B cell (primary cell): ENCODE measurements around the gene PLXNB2. TPM values are rescaled to one million over a fixed set of nuclear protein-coding genes. Genes with fewer than 3 reads are reported as not detected.

ENCODE experiments used
- ATAC-seq: fragments of 200-7000 bp; cut with Tn5 transposase; one replicate; pipeline ENCODE4 v1.10.0; 2021; ENCODE audit warnings: low read depth, mild to moderate bottlenecking, moderate number of reproducible peaks, moderate library complexity
- CTCF ChIA-PET: fragments of 350-600 bp; sonication (Branson Sonifier 250); formaldehyde crosslinking; loops from one replicate; lab custom pipeline; 2021; ENCODE audit warnings: antibody characterized with exemption, inconsistent platforms; lab: Charles Lee
- POLR2A ChIA-PET: fragments of 350-600 bp; sonication (Branson Sonifier 250); formaldehyde crosslinking; loops from one replicate; lab custom pipeline; 2021; ENCODE audit warnings: antibody characterized with exemption; lab: Charles Lee
- DNase-seq: peaks from one replicate; pipeline ENCODE4 v3.0.0; 2013
- H2AFZ ChIP-seq: 2 replicates; pipeline ENCODE4 v1.6.1; 2012; ENCODE audit warnings: mild to moderate bottlenecking, low read depth, low read length; ENCODE audit not compliant: insufficient read depth, poor library complexity, severe bottlenecking
- H3K27ac ChIP-seq, 2 donors: 1 replicate in 1 of 2; 2 replicates in 1 of 2; pipeline ENCODE4 v1.5.1; 2012 to 2013; ENCODE audit warnings: low read length in 2 of 2, mild to moderate bottlenecking in 2 of 2, moderate library complexity in 1 of 2
- H3K27me3 ChIP-seq, 4 experiments: fragments of 200-600 bp in 1 of 4; sonication (generic) in 1 of 4; replicated peaks in 1 of 4; 1 replicate in 2 of 4; 2 replicates in 2 of 4; pipeline versions ENCODE4 v1.6.1 to v1.7.0; 2013 to 2016; ENCODE audit warnings: low read length in 3 of 4, mild to moderate bottlenecking in 2 of 4, mixed read lengths in 1 of 4, moderate library complexity in 1 of 4; ENCODE audit not compliant: insufficient read depth in 4 of 4, control insufficient read depth in 3 of 4; ENCODE audit errors: control extremely low read depth in 1 of 4
- H3K36me3 ChIP-seq, 2 experiments: replicated peaks in 1 of 2; 1 replicate in 1 of 2; 2 replicates in 1 of 2; pipeline versions ENCODE4 v1.6.1 to v1.7.1; 2013; ENCODE audit warnings: low read length in 1 of 2; ENCODE audit not compliant: insufficient read depth in 2 of 2, control insufficient read depth in 1 of 2; ENCODE audit errors: control extremely low read depth in 1 of 2, extremely low read depth in 1 of 2
- H3K4me1 ChIP-seq, 2 donors: fragments of 200-600 bp in 1 of 2; sonication (generic) in 1 of 2; 1 replicate in 1 of 2; 2 replicates in 1 of 2; pipeline versions ENCODE4 v1.5.1 to v1.6.1; 2013 to 2017; ENCODE audit warnings: low read length in 2 of 2; ENCODE audit not compliant: control insufficient read depth in 2 of 2, insufficient read depth in 2 of 2
- H3K4me2 ChIP-seq: replicated peaks from 2 replicates; pipeline ENCODE3; 2012; ENCODE audit warnings: mild to moderate bottlenecking, low read depth, low read length; ENCODE audit not compliant: poor library complexity, severe bottlenecking
- H3K4me3 ChIP-seq, 5 experiments: fragments of 200-600 bp in 1 of 5; sonication (generic) in 1 of 5; 1 replicate in 3 of 5; 2 replicates in 2 of 5; pipeline versions ENCODE4 v1.5.1 to v1.7.0; 2011 to 2016; ENCODE audit warnings: low read length in 4 of 5, mild to moderate bottlenecking in 4 of 5, low read depth in 2 of 5, control low read depth in 1 of 5, moderate library complexity in 1 of 5; ENCODE audit not compliant: insufficient read depth in 1 of 5; ENCODE audit errors: control extremely low read depth in 1 of 5, extremely low read depth in 1 of 5
- H3K79me2 ChIP-seq: fragments of 200-600 bp; sonication (generic); one replicate; pipeline ENCODE4 v1.6.0; 2016; ENCODE audit warnings: low read length; ENCODE audit not compliant: control insufficient read depth, insufficient read depth
- H3K9ac ChIP-seq: fragments of 200-600 bp; sonication (generic); 2 replicates; pipeline ENCODE4 v1.6.1; 2017; ENCODE audit warnings: mild to moderate bottlenecking, low read length, moderate library complexity
- H3K9me3 ChIP-seq, 3 donors: one replicate each; pipeline versions ENCODE4 v1.6.1 to v1.7.1; 2013; ENCODE audit warnings: low read length in 2 of 3; ENCODE audit not compliant: control insufficient read depth in 2 of 3, insufficient read depth in 1 of 3; ENCODE audit errors: control extremely low read depth in 1 of 3
- H4K20me1 ChIP-seq: 2 replicates; pipeline ENCODE4 v1.6.0; 2012; ENCODE audit warnings: mild to moderate bottlenecking, low read length; ENCODE audit not compliant: insufficient read depth, control insufficient read depth, poor library complexity, severe bottlenecking
- H3K27ac Mint-ChIP-seq: one replicate; pipeline ENCODE4 v1.8.0; 2021; ENCODE audit warnings: mixed read lengths
- H3K27me3 Mint-ChIP-seq: one replicate; pipeline ENCODE4 v1.8.0; 2021; ENCODE audit warnings: mixed read lengths
- H3K4me1 Mint-ChIP-seq: one replicate; pipeline ENCODE4 v1.8.0; 2021; ENCODE audit warnings: mixed read lengths
- H3K4me3 Mint-ChIP-seq: one replicate; pipeline ENCODE4 v1.8.0; 2021; ENCODE audit warnings: mixed read lengths
- H3K9me3 Mint-ChIP-seq: one replicate; pipeline ENCODE4 v1.8.0; 2022; ENCODE audit warnings: mixed read lengths; ENCODE audit not compliant: insufficient read depth
- CTCF ChIP-seq: fragments of 200-600 bp; IDR thresholded peaks from one replicate; pipeline ENCODE4 v1.8.0; 2022; ENCODE audit warnings: antibody characterized with exemption, mild to moderate bottlenecking
- EZH2 ChIP-seq: IDR thresholded peaks from 2 replicates; pipeline ENCODE4 v1.6.1; 2012; ENCODE audit warnings: borderline replicate concordance, low read depth, mild to moderate bottlenecking, moderate library complexity, low read length; ENCODE audit not compliant: insufficient read depth, poor library complexity, severe bottlenecking
- WGBS: methylation state at CpG from one replicate; pipeline ENCODE4 v1.1.5; 2013; ENCODE audit warnings: missing lambda C conversion rate; ENCODE audit not compliant: insufficient coverage; 5-methylcytosine and 5-hydroxymethylcytosine counted together
- intact Hi-C: fragments of 100-400 bp; cut with micrococcal nuclease; formaldehyde crosslinking; loops from one replicate; pipeline ENCODE4 v1.10.0; 2022
- polyA plus RNA-seq: library from polyadenylated mRNA; depleted of rRNA; stranded (reverse); fragments of >200 nt; gene quantifications from 2 replicates; pipeline ENCODE4 v1.2.3, GENCODE V29; 2012
- total RNA-seq, 2 donors: library from RNA; stranded (reverse); fragments of 120-200 nt in 1 of 2; gene quantifications; 1 replicate in 1 of 2; 2 replicates in 1 of 2; pipeline versions ENCODE4 v1.2.3 to v1.2.4, GENCODE V29; 2013 to 2022

The PLXNB2 gene
- total and polyA plus RNA-seq, 2 donors (not counting 1 experiment from before 2014, with no cell fraction given): 5.2 to 31.4 TPM

- Mint-ChIP-seq H3K27ac (peak overlapping the region; percentile 71), H3K4me3 (peak overlapping the region; percentile 86), H3K4me1 (peaks cover 37% of the 10 kb centered on the region), H3K9me3 (no peaks in the 10 kb centered on the region), H3K27me3 (peaks cover 14% of the 10 kb centered on the region)
- H3K9ac ChIP-seq: peak overlapping the region; percentile 57
- ChIA-PET CTCF (interaction anchor here (1.1 to 1.6 kb wide), 7 partner anchors 9 to 40 kb away, joined by 3 to 5 read pairs (median 4); partner anchors contain the start of gene DENND6B), POLR2A (interaction anchor here (0.6 to 4.2 kb wide), 6 partner anchors 12 to 102 kb away, joined by 3 to 53 read pairs (median 3); partner anchors contain the start of gene PLXNB2)
- peaks cover 0 to 32% (median 12%) of the 10 kb centered on the region in 4 experiments for H3K27me3 ChIP-seq
- H3K4me1 ChIP-seq: peaks cover 36 to 44% of the 10 kb centered on the region in 2 donors
- no peak overlapping the region for H2AFZ ChIP-seq
- intact Hi-C loops: loop anchor here (1.0 kb wide), 3 partner anchors 13 to 49 kb away; partner anchors contain the start of gene DENND6B
- WGBS: 7% methylated on average over 25 of the region's 29 CpGs
- peak overlapping the region in 3 of 5 experiments; percentile 8 to 40 (median 31) for H3K4me3 ChIP-seq
- H3K9me3 ChIP-seq: peaks cover 0 to 8% (median 0%) of the 10 kb centered on the region in 3 donors
- ATAC-seq: peak; percentile 72
- peak; percentile 85 for DNase-seq
- peaks cover 14% of the 10 kb centered on the region for H4K20me1 ChIP-seq
- H3K79me2 ChIP-seq: no peaks in the 10 kb centered on the region
- H3K4me2 ChIP-seq: peak overlapping the region; percentile 85
- TF ChIP-seq EZH2: no peak
- no peak for TF ChIP-seq CTCF
- no peaks in the 10 kb centered on the region for H3K36me3 ChIP-seq
- H3K27ac ChIP-seq: no peak overlapping the region
Observed at GRCh38 chr22:50292643-50293440, 14.6 kb downstream of the PLXNB2 start.
